Activated CD4-positive, alpha-beta T cell treated with anti-CD3 and anti-CD28 coated beads for 1 hour (primary cell): ENCODE results near the gene CALM3.

Experiments used
- DNase-seq: peaks from one replicate; pipeline ENCODE4 v3.0.0-alpha.2; 2020

CALM3 gene

DNA sequence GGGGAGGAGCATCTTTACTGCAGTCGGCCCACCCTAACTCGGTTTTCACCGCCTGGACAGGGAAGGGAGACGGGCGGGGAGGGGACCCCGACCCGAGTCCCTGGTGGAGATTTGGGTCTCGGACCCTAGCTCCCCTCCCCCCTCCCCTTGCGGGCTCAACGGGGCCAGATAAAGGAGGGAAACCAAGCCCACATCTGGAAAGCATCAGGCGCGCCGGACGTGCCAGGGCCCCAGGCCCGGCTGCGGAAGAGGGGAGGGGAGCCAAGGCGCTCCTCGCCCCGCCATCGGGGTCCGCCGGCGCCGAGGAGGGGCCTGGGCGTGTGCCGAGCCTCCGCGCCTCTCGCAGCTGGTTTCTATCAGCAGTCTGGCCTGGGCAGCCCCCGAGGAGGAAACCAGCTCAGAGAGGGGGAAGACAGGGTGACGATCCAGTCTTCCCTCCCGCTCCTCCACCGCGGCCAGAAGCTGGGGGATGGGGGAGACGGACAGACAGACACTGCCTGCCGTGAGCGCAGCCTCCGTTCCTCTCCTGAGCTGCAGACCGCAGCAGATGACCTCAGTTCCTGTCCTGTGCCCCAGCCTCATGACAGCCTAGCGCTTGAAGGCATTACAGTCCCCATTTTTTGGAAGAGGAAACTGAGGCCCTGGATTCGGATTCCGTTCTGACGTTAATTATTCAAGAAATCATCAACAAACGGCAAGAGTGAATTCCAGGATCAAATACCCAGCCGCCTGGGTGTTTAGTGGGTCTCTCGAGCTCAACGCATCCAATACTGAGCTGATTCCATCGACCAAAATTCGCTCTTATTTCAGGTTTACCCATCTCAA, 38.4 kb downstream of the CALM3 start:
- DNase-seq, result no peak

DNA sequence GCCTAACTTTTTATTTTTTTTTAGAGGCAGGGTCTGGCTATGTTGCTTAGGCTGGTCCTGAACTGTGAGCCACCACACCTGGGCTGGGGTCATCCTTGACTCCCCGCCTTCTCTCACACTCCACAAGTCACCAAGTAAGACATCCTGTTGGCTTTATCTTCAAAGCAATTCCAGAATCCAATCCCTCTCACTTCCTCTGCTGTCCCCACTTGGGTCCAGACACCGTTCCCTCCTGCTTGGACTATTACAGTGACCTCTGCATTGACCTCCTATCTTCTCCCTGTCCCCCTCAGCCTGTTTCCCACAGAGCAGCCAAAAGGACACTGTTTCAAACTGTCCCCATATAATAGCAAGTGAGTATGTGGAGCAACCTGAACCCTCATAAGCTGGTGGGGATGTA, 39.5 kb downstream of the CALM3 start:
- no peak for DNase-seq

DNA sequence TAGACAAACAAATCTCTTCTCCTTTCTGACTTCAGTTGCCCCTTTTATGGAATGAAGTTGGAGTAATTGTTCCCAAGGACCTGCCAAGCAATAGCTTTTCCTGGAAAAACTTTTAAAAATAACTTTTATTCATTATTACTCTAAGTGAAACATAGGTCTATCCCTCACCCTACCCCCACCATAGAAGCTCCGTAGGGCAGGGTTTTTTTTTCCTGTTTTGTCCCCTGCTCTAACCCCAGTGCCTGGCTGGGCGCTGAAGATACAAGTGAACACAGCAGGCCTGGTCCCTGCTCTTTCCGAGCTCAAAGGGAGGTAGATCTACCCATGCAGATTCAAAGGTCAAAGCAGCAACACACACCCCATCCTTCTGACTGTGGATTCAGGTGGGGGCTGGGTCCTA, 43.6 kb downstream of the CALM3 start:
- no peak for DNase-seq

DNA sequence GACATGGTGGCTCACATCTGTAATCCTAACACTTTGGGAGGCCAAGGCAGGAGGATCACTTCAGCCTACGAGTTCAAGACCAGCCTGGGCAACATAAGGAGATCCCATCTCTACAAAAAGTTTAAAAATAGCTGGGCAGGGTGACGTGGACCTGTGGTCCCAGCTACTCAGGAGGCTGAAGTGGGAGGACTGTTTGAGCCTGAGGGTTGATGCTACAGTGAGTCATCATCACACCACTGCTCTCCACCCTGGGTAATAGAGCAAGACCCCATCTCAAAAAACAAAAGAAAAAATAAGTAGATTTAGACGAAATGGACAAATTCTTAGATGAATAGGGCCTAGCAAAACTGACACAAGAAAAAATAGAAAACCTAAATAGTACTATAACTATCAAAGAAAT, 45.3 kb downstream of the CALM3 start:
- no peak for DNase-seq

DNA sequence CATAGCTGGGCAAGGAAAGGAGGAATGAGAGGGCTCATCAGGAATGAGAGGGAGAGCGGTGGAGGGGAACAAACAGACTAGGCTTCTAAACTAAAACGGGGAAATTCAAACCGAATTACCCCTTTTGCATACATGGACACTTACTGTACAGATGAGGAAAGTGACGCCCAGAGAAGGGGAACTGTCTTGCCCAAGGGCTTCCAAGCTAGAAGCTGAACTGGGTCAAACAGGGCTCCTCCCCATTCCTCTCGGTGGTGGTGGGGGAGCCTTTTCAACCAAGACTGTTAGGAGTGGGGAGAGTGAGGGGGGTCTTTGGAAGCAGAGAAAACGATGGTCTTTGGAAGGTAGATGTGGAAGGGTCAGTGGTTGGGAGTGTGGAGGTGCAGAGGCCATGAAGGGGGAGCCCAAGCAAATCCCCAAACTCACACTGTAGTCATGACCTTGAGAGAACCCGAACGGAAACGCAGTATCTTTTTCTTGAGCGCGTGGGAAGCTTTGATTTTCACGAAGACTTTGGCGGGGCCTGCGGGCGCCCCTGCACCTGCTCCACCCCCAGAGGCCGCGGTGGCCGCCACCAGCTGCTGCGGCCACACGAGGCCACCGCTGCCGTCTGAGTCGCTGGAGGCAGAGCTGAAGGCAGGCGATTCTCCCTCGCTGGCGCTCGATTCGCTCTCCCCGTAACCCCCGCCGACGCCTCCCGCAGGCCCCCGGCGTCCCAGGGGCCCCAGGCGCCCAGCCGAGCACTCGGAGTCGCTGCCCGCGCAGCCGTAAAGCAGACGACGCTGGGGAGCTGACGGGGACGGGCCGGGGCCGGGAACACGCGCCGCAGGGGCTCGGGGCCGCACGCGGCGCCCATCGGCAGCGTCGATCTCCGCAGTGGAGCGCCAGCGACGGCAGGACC, 47.2 kb downstream of the CALM3 start:
- no peak for DNase-seq

DNA sequence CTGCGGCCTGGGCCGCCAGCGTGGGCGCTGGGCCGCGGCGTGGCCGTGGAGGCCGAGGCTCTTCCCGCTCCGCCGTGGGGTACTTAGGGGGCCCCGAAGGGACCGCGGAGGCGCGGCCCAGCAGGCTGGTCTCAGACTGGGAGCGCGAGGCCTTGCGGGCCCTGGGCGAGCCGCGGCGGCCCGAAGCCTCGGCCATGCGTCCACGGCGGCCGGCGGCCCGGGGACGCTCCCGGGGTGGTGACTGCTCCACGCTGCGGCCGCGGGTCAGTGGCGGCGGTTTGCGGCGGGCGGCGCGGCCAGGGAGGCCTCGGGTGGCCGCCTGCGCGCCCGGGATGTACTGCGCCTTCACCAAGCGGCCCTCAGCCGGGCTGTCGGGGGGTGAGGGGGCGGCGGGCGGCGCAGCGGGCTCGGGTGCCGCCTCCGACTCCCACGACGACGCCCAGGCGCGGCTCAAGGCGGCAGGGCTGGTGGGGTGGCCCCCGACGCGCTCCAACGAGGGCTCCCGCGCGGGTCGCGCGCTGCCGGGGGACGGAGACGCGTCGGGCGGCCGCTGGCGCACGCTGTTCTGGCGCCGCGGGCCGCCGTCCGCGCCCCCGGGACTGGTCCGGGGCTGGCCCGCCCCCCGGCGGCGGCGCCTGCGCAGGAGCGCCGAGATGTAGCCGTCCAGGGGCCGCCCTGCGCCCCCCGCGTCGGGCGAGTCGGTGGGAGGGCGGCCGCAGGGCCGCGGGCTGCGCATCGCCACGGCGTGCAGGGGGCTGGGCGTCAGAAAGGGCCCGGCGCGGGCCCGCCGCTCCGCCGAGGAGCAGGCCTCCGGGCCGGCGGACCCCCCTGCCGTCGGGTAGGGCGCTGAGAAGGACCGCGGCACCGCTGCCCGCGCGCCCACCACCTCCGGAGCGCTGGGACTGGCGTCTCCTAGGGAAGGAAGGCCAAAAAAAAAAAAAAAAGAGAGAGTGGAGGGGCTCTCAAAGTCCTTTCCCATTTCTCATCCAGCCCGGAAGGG, 48.1 kb downstream of the CALM3 start:
- DNase-seq, result no peak

DNA sequence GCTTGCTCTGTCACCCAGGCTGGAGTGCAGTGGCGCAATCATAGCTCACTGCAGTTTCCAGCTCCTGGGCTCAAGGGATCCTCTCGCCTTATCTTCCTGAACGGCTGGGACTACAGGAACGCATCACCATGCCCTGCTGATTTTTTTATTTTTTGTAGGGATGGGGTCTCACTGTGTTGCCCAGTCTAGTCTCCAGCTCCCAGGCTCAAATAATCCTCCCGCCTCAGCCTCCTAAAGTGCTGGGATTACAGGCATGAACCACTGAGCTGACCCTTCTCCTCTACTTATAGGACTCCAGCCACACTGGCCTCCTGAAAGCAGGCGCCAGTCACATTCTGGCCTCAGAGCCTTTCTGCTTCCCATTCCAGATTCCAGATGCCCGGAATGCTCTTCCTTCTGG, 49.3 kb downstream of the CALM3 start:
- no peak for DNase-seq

DNA sequence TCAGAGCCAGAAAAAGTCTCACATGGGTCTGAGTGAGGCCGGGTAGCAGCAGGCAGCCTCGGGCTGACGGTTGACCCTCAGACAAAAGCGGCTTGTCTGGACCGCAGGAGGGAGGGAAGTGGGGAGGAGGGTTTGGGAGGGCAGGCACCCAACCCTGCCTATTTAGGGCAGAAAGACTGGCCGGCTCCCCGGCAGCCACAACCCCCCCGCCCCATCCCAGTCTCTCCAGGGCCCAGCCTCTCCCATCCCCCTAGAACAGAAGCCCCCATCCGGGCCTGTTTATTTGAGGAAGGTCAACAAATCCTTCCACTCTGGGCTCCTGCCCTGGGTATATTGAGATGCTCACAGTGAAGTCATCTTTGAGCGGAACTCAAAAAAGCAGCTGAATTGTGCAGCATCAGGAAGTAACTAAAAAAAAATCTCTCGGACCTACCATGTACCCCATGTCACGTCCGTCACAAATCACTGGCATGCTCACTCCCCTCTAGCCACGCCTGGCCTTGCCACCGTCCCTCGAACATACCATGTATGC, 53.6 kb downstream of the CALM3 start:
- no peak for DNase-seq

DNA sequence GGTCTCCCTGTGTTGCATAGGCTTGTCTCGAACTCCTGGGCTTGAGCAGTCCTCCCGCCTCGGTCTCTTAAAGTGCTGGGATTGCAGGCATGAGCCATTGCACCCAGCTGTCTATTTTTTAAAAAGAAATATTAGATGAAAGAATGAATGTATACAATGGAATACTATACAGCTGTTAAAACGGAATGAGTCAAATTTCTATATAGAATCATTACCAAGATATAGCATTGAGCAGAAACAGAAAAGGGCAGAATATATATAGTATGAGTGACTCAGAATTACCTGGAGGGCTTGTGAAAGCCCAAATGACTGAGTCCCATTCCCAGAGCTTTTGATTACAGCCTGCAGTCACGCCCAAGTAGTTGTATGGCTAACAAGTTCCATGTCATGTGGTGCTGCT, 55.4 kb downstream of the CALM3 start:
- DNase-seq, result no peak

DNA sequence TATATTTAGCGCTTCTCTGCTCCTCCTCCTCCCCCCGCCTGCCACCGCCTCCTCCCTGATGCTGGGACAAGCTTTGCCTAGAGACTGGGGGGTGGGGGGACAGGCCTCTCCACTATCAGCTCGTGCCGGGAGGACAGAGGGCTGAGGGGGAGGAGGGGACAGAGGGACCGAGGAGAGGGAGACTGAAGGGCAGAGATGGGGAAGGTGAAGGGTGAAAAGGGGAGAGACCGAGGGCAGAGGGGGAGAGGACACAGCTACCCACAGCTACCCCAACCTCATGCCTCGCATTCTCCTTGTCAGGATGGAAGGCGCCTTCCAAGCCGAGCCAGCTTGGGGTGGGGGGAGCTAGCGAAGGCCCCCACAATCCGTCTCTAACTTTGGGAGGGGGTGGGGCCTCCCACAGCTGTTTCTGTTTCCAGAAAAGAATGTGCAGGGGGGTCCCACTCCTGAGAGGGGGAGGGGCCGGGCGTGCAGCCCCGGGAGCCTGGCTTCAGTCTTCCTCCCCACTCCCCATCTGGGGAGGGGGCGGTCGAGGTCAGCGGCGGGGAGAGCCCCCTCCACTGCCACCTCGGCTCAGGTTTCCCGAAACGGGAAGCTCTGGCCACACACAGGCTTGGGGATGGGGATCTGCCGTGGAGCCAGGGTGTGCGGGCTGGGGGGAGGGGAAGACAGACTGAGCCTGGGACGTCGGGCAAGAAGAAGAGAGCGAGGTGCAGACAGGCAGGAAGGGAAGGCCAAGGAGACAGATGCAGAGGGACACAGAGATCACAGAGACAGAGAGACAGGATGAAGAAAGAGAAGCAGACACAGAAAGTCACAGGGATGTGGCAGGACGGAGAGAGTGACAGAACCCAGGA, 58.2 kb downstream of the CALM3 start:
- no peak for DNase-seq

DNA sequence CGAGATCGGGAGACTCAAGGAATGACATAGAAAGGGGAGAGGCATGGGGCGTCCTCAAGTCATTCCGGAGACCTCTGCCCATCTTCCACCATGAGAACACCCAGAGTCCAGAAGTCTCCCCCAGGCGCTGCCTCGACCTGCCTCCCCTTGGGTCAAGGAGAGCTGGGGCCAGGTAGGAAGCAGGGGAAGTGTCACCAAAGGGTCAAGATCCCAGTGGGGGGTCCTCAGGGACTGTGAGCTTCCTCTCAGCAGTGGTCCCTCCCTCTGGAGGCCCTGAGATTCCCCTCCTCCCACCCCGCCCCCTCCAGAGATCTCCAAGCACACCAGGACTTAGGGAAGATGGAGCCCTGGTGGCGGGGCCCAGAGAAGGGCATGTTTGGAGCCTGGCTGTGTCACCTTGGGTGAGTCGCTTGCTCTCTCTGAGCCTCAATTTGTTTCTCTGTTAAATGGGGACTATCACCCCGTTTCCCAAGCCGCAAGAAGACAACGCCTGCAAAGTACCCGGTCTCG, 58.9 kb downstream of the CALM3 start:
- DNase-seq, result no peak
